ENCODE measurements around the gene FOXP1.

The FOXP1 gene

GRCh38 chr3:71358243-71358642 is 225.3 kb downstream of the FOXP1 start:
- Histone ChIP-seq H3K36me3 (ENCODE audit: control insufficient read depth in 1 of 2, insufficient read depth in 2 of 2, low read length in 2 of 2) (peaks cover 0 to 3% of the 10 kb centered on the region in 2 donors), H3K4me1 (ENCODE audit: control insufficient read depth in 1 of 2, insufficient read depth in 2 of 2, low read length in 2 of 2) (peaks cover 13 to 15% of the 10 kb centered on the region in 2 donors), H3K9ac (ENCODE audit: low read depth in 1 of 2, low read length in 2 of 2) (no peak overlapping the region), H3K4me3 (ENCODE audit: low read depth in 1 of 2, low read length in 2 of 2) (no peak overlapping the region), H3K27me3 (ENCODE audit: control insufficient read depth in 1 of 2, insufficient read depth in 2 of 2, low read length in 2 of 2) (no peaks in the 10 kb centered on the region), H3K9me3 (ENCODE audit: control insufficient read depth in 1 of 2, low read length in 2 of 2) (no peaks in the 10 kb centered on the region), H3K27ac (ENCODE audit: low read depth, low read length) (no peak overlapping the region)

GRCh38 chr3:71356265-71356664 is 227.3 kb downstream of the FOXP1 start:
- peaks cover 11 to 18% of the 10 kb centered on the region in 2 donors for H3K4me1 ChIP-seq (ENCODE audit: control insufficient read depth in 1 of 2, insufficient read depth in 2 of 2, low read length in 2 of 2)
- peaks cover 0 to 3% of the 10 kb centered on the region in 2 donors for H3K36me3 ChIP-seq (ENCODE audit: control insufficient read depth in 1 of 2, insufficient read depth in 2 of 2, low read length in 2 of 2)
- no peak overlapping the region for H3K27ac ChIP-seq (ENCODE audit: low read depth, low read length)
- H3K27me3 ChIP-seq (ENCODE audit: control insufficient read depth in 1 of 2, insufficient read depth in 2 of 2, low read length in 2 of 2) = no peaks in the 10 kb centered on the region
- H3K9me3 ChIP-seq (ENCODE audit: control insufficient read depth in 1 of 2, low read length in 2 of 2) = no peaks in the 10 kb centered on the region
- no peak overlapping the region for H3K4me3 ChIP-seq (ENCODE audit: low read depth in 1 of 2, low read length in 2 of 2)
- no peak overlapping the region for H3K9ac ChIP-seq (ENCODE audit: low read depth in 1 of 2, low read length in 2 of 2)

- no peak overlapping the region for H3K4me3 ChIP-seq (ENCODE audit: low read depth in 1 of 2, low read length in 2 of 2)
- no peaks in the 10 kb centered on the region for H3K27me3 ChIP-seq (ENCODE audit: control insufficient read depth in 1 of 2, insufficient read depth in 2 of 2, low read length in 2 of 2)
- peaks cover 0 to 3% of the 10 kb centered on the region in 2 donors for H3K36me3 ChIP-seq (ENCODE audit: control insufficient read depth in 1 of 2, insufficient read depth in 2 of 2, low read length in 2 of 2)
- H3K9me3 ChIP-seq (ENCODE audit: control insufficient read depth in 1 of 2, low read length in 2 of 2) = no peaks in the 10 kb centered on the region
- no peak overlapping the region for H3K9ac ChIP-seq (ENCODE audit: low read depth in 1 of 2, low read length in 2 of 2)
- peaks cover 8 to 14% of the 10 kb centered on the region in 2 donors for H3K4me1 ChIP-seq (ENCODE audit: control insufficient read depth in 1 of 2, insufficient read depth in 2 of 2, low read length in 2 of 2)
- H3K27ac ChIP-seq (ENCODE audit: low read depth, low read length) = no peak overlapping the region
These were observed 227.7 kb downstream of the FOXP1 start for GRCh38 chr3:71355862-71356261.

GRCh38 chr3:71355037-71355436 is 228.5 kb downstream of the FOXP1 start:
- Histone ChIP-seq H3K9ac (ENCODE audit: low read depth in 1 of 2, low read length in 2 of 2) (no peak overlapping the region), H3K4me1 (ENCODE audit: control insufficient read depth in 1 of 2, insufficient read depth in 2 of 2, low read length in 2 of 2) (peaks cover under 1 to 8% of the 10 kb centered on the region in 2 donors), H3K4me3 (ENCODE audit: low read depth in 1 of 2, low read length in 2 of 2) (no peak overlapping the region), H3K36me3 (ENCODE audit: control insufficient read depth in 1 of 2, insufficient read depth in 2 of 2, low read length in 2 of 2) (peaks cover 0 to 3% of the 10 kb centered on the region in 2 donors), H3K27me3 (ENCODE audit: control insufficient read depth in 1 of 2, insufficient read depth in 2 of 2, low read length in 2 of 2) (no peaks in the 10 kb centered on the region), H3K27ac (ENCODE audit: low read depth, low read length) (no peak overlapping the region), H3K9me3 (ENCODE audit: control insufficient read depth in 1 of 2, low read length in 2 of 2) (no peaks in the 10 kb centered on the region)

- Histone ChIP-seq H3K9me3 (ENCODE audit: control insufficient read depth in 1 of 2, low read length in 2 of 2) (no peaks in the 10 kb centered on the region), H3K27me3 (ENCODE audit: control insufficient read depth in 1 of 2, insufficient read depth in 2 of 2, low read length in 2 of 2) (no peaks in the 10 kb centered on the region), H3K4me1 (ENCODE audit: control insufficient read depth in 1 of 2, insufficient read depth in 2 of 2, low read length in 2 of 2) (peaks cover 0 to 8% of the 10 kb centered on the region in 2 donors), H3K27ac (ENCODE audit: low read depth, low read length) (no peak overlapping the region), H3K36me3 (ENCODE audit: control insufficient read depth in 1 of 2, insufficient read depth in 2 of 2, low read length in 2 of 2) (no peaks in the 10 kb centered on the region), H3K9ac (ENCODE audit: low read depth in 1 of 2, low read length in 2 of 2) (no peak overlapping the region), H3K4me3 (ENCODE audit: low read depth in 1 of 2, low read length in 2 of 2) (no peak overlapping the region)
These were observed 232.0 kb downstream of the FOXP1 start for GRCh38 chr3:71351403-71352149.

GRCh38 chr3:71350998-71351397 is 232.5 kb downstream of the FOXP1 start:
- no peak overlapping the region for H3K9ac ChIP-seq (ENCODE audit: low read depth in 1 of 2, low read length in 2 of 2)
- H3K4me1 ChIP-seq (ENCODE audit: control insufficient read depth in 1 of 2, insufficient read depth in 2 of 2, low read length in 2 of 2) = peaks cover 0 to 8% of the 10 kb centered on the region in 2 donors
- H3K27ac ChIP-seq (ENCODE audit: low read depth, low read length) = no peak overlapping the region
- no peaks in the 10 kb centered on the region for H3K9me3 ChIP-seq (ENCODE audit: control insufficient read depth in 1 of 2, low read length in 2 of 2)
- H3K4me3 ChIP-seq (ENCODE audit: low read depth in 1 of 2, low read length in 2 of 2) = no peak overlapping the region
- H3K36me3 ChIP-seq (ENCODE audit: control insufficient read depth in 1 of 2, insufficient read depth in 2 of 2, low read length in 2 of 2) = no peaks in the 10 kb centered on the region
- H3K27me3 ChIP-seq (ENCODE audit: control insufficient read depth in 1 of 2, insufficient read depth in 2 of 2, low read length in 2 of 2) = no peaks in the 10 kb centered on the region

GRCh38 chr3:71348831-71349230 is 234.7 kb downstream of the FOXP1 start:
- no peaks in the 10 kb centered on the region for H3K36me3 ChIP-seq (ENCODE audit: control insufficient read depth in 1 of 2, insufficient read depth in 2 of 2, low read length in 2 of 2)
- H3K9me3 ChIP-seq (ENCODE audit: control insufficient read depth in 1 of 2, low read length in 2 of 2) = no peaks in the 10 kb centered on the region
- no peaks in the 10 kb centered on the region for H3K27me3 ChIP-seq (ENCODE audit: control insufficient read depth in 1 of 2, insufficient read depth in 2 of 2, low read length in 2 of 2)
- H3K9ac ChIP-seq (ENCODE audit: low read depth in 1 of 2, low read length in 2 of 2) = no peak overlapping the region
- H3K4me1 ChIP-seq (ENCODE audit: control insufficient read depth in 1 of 2, insufficient read depth in 2 of 2, low read length in 2 of 2) = peaks cover 0 to 8% of the 10 kb centered on the region in 2 donors
- no peak overlapping the region for H3K4me3 ChIP-seq (ENCODE audit: low read depth in 1 of 2, low read length in 2 of 2)
- H3K27ac ChIP-seq (ENCODE audit: low read depth, low read length) = no peak overlapping the region

GRCh38 chr3:71348001-71348632 is 235.4 kb downstream of the FOXP1 start:
- no peaks in the 10 kb centered on the region for H3K27me3 ChIP-seq (ENCODE audit: control insufficient read depth in 1 of 2, insufficient read depth in 2 of 2, low read length in 2 of 2)
- H3K9ac ChIP-seq (ENCODE audit: low read depth in 1 of 2, low read length in 2 of 2) = no peak overlapping the region
- H3K9me3 ChIP-seq (ENCODE audit: control insufficient read depth in 1 of 2, low read length in 2 of 2) = no peaks in the 10 kb centered on the region
- H3K4me3 ChIP-seq (ENCODE audit: low read depth in 1 of 2, low read length in 2 of 2) = no peak overlapping the region
- H3K4me1 ChIP-seq (ENCODE audit: control insufficient read depth in 1 of 2, insufficient read depth in 2 of 2, low read length in 2 of 2) = peaks cover 0 to 8% of the 10 kb centered on the region in 2 donors
- H3K36me3 ChIP-seq (ENCODE audit: control insufficient read depth in 1 of 2, insufficient read depth in 2 of 2, low read length in 2 of 2) = no peaks in the 10 kb centered on the region
- H3K27ac ChIP-seq (ENCODE audit: low read depth, low read length) = no peak overlapping the region

GRCh38 chr3:71346061-71346460 is 237.5 kb downstream of the FOXP1 start:
- H3K4me3 ChIP-seq (ENCODE audit: low read depth in 1 of 2, low read length in 2 of 2) = no peak overlapping the region
- H3K27ac ChIP-seq (ENCODE audit: low read depth, low read length) = no peak overlapping the region
- no peaks in the 10 kb centered on the region for H3K4me1 ChIP-seq (ENCODE audit: control insufficient read depth in 1 of 2, insufficient read depth in 2 of 2, low read length in 2 of 2)
- H3K27me3 ChIP-seq (ENCODE audit: control insufficient read depth in 1 of 2, insufficient read depth in 2 of 2, low read length in 2 of 2) = no peaks in the 10 kb centered on the region
- H3K36me3 ChIP-seq (ENCODE audit: control insufficient read depth in 1 of 2, insufficient read depth in 2 of 2, low read length in 2 of 2) = no peaks in the 10 kb centered on the region
- no peaks in the 10 kb centered on the region for H3K9me3 ChIP-seq (ENCODE audit: control insufficient read depth in 1 of 2, low read length in 2 of 2)
- no peak overlapping the region for H3K9ac ChIP-seq (ENCODE audit: low read depth in 1 of 2, low read length in 2 of 2)

GRCh38 chr3:71345429-71346040 is 238.0 kb downstream of the FOXP1 start:
- H3K27me3 ChIP-seq (ENCODE audit: control insufficient read depth in 1 of 2, insufficient read depth in 2 of 2, low read length in 2 of 2) = no peaks in the 10 kb centered on the region
- H3K4me3 ChIP-seq (ENCODE audit: low read depth in 1 of 2, low read length in 2 of 2) = no peak overlapping the region
- no peaks in the 10 kb centered on the region for H3K36me3 ChIP-seq (ENCODE audit: control insufficient read depth in 1 of 2, insufficient read depth in 2 of 2, low read length in 2 of 2)
- no peaks in the 10 kb centered on the region for H3K4me1 ChIP-seq (ENCODE audit: control insufficient read depth in 1 of 2, insufficient read depth in 2 of 2, low read length in 2 of 2)
- H3K27ac ChIP-seq (ENCODE audit: low read depth, low read length) = no peak overlapping the region
- no peaks in the 10 kb centered on the region for H3K9me3 ChIP-seq (ENCODE audit: control insufficient read depth in 1 of 2, low read length in 2 of 2)
- H3K9ac ChIP-seq (ENCODE audit: low read depth in 1 of 2, low read length in 2 of 2) = no peak overlapping the region

Data from duodenal mucosa (tissue), 2 donors.